Ishikawa (cell line): ENCODE measurements around the gene FYB2.

Experiments used
- CEBPB ChIP-seq: IDR thresholded peaks from 2 replicates; pipeline ENCODE4 v1.6.1; 2012
- CREB1 ChIP-seq: IDR thresholded peaks from 2 replicates; pipeline ENCODE4 v1.6.1; 2012; ENCODE audit warnings: low read depth
- EGR1 ChIP-seq: IDR thresholded peaks from 2 replicates; pipeline ENCODE4 v1.6.1; 2012
- EP300 ChIP-seq: IDR thresholded peaks from 2 replicates; pipeline ENCODE4 v1.6.1; 2012; ENCODE audit warnings: borderline replicate concordance
- FOXM1 ChIP-seq: IDR thresholded peaks from 2 replicates; pipeline ENCODE4 v1.6.1; 2012; ENCODE audit warnings: low read depth, borderline replicate concordance
- MAX ChIP-seq: IDR thresholded peaks from 2 replicates; pipeline ENCODE4 v1.6.1; 2012
- NFIC ChIP-seq: IDR thresholded peaks from 2 replicates; pipeline ENCODE4 v1.6.1; 2012
- RAD21 ChIP-seq: IDR thresholded peaks from 2 replicates; pipeline ENCODE4 v1.6.1; 2012; ENCODE audit warnings: low read depth
- REST ChIP-seq: IDR thresholded peaks from 2 replicates; pipeline ENCODE4 v1.6.1; 2012; ENCODE audit warnings: low read depth, mild to moderate bottlenecking
- TAF1 ChIP-seq: IDR thresholded peaks from 2 replicates; pipeline ENCODE4 v1.6.1; 2012; ENCODE audit warnings: low read depth, mild to moderate bottlenecking
- TCF12 ChIP-seq: IDR thresholded peaks from 2 replicates; pipeline ENCODE4 v1.6.1; 2012; ENCODE audit warnings: low read depth
- TEAD4 ChIP-seq: IDR thresholded peaks from 2 replicates; pipeline ENCODE4 v1.6.1; 2012
- YY1 ChIP-seq: IDR thresholded peaks from 2 replicates; pipeline ENCODE4 v1.6.1; 2012; ENCODE audit warnings: low read depth
- ZBTB7A ChIP-seq: IDR thresholded peaks from 2 replicates; pipeline ENCODE4 v1.6.1; 2012; ENCODE audit warnings: low read depth
- TF ChIP-seq, protein P1 (sequence below): IDR thresholded peaks from 2 replicates; pipeline ENCODE4 v1.6.1; 2012

The FYB2 gene

GRCh38 chr1:56719171-56719570, 100.0 kb downstream of the FYB2 start:
- TF ChIP-seq EP300 = no peak
- no peak for TF ChIP-seq ZBTB7A

DNA sequence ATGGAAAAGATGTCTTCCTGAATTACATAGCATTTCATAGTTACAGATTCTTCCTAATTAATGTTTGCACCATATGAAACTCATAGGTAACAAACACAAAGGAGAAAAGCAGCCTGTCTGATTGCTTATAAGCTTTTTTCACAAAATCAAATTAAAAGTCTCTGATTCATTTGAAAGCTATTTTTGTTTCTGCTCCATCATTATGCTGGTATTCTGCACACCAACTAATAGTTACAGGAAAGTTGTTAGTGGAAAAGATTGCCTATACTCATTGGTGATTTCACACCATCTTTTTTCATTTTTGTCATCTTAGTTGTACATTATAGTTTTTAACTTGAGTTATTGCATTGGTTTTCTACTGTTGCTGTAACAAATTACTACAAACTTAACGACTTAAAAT, 104.0 kb downstream of the FYB2 start:
- TF ChIP-seq, protein P1, sequence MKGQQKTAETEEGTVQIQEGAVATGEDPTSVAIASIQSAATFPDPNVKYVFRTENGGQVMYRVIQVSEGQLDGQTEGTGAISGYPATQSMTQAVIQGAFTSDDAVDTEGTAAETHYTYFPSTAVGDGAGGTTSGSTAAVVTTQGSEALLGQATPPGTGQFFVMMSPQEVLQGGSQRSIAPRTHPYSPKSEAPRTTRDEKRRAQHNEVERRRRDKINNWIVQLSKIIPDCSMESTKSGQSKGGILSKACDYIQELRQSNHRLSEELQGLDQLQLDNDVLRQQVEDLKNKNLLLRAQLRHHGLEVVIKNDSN = no peak
- TF ChIP-seq NFIC (no peak), TAF1 (no peak), CREB1 (no peak), EP300 (no peak), RAD21 (no peak), REST (no peak), YY1 (no peak)

DNA sequence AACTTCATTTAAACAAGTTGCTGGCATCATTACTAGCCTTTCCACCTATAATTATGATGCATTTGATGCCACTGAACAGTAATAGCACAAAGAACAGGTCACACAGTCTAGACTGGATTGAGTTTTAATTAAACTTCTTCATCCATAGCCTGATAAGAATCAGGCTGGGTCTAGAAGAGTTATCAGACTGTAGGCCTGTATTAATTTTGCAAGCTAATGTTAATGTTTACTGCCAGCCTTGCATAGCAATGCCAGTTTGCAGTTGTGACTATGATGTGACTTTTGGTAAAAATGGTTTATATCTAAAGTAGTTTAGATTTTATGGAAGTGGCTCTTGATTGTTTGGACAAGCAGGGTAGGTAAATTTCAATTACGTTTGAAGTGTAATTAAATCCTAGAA, 106.1 kb downstream of the FYB2 start:
- no peak for TF ChIP-seq YY1
- no peak for TF ChIP-seq CREB1
- no peak for TF ChIP-seq EP300
- TF ChIP-seq, protein P1 = no peak
- no peak for TF ChIP-seq ZBTB7A
- no peak for TF ChIP-seq RAD21

DNA sequence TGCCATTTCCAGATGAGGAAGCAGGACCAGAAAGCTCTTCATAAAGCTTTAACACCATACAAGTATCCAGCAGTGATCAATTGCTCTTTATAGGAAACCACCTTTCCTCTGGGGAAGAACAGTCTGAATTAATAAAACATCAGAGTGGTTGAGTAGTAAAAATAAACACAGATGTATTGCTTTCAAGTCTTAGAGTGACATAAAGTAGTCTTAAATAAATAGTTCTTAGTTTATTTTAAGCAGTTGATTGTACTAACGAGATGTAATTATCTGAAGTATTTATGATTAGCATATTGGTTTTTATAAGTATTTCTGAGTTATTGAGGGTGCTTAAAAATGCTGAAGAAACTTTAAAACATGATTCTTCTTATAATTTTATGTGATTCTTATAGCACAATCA, 107.1 kb downstream of the FYB2 start:
- TF ChIP-seq CREB1 = no peak
- no peak for TF ChIP-seq RAD21
- TF ChIP-seq REST = no peak
- no peak for TF ChIP-seq YY1
- TF ChIP-seq NFIC = no peak
- no peak for TF ChIP-seq EP300
- TF ChIP-seq, protein P1 = no peak
- TF ChIP-seq MAX = no peak
- no peak for TF ChIP-seq TCF12
- TF ChIP-seq EGR1 = no peak
- no peak for TF ChIP-seq TAF1
- no peak for TF ChIP-seq CEBPB
- no peak for TF ChIP-seq ZBTB7A
- TF ChIP-seq FOXM1 = no peak
- no peak for TF ChIP-seq TEAD4

DNA sequence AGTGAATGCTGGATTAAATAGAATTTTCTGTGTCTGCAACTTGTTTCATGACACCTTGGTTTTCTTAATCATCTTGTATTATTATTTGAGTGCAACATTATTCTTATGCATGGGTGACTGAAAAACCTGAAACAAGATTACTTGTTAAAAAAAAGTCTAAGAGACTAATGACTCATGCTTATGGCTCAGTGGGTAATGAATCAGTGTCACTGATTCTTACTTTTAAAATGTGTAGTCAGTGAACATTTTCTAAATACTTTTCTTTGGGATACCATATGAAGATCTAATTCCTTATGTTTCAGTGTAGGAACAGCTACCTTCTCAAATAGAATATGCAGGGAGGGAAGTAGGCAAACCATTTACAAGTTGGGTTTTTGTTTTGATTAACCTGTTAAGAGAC, 108.6 kb downstream of the FYB2 start:
- TF ChIP-seq EGR1 (no peak), TAF1 (no peak), MAX (no peak), TEAD4 (peak; percentile 9; the same call in 1 of the 2 replicates), FOXM1 (no peak)

- no peak for TF ChIP-seq EP300
Measured at GRCh38 chr1:56709995-56710394, 109.2 kb downstream of the FYB2 start.

- TF ChIP-seq RAD21 = peak; percentile 65
- no peak for TF ChIP-seq EP300
Measured at GRCh38 chr1:56709269-56709880, 109.8 kb downstream of the FYB2 start.
